Endothelial cell (in vitro differentiated cells): ENCODE data around the gene DCTN2. TPM values are rescaled to one million over a fixed set of nuclear protein-coding genes. Genes with fewer than 3 reads are reported as not detected.

Source experiments
- DNase-seq: peaks from one replicate; pipeline ENCODE4 v3.0.0; 2021; ENCODE audit warnings: low spot score
- H3K27ac Mint-ChIP-seq: one replicate; pipeline ENCODE4 v1.8.0; 2021; ENCODE audit warnings: mixed read lengths, inconsistent platforms; ENCODE audit not compliant: unreplicated experiment
- H3K27me3 Mint-ChIP-seq: one replicate; pipeline ENCODE4 v1.8.0; 2021; ENCODE audit warnings: mild to moderate bottlenecking, moderate library complexity, mixed read lengths, inconsistent platforms; ENCODE audit not compliant: unreplicated experiment
- H3K36me3 Mint-ChIP-seq: one replicate; pipeline ENCODE4 v1.8.0; 2021; ENCODE audit warnings: mild to moderate bottlenecking, low read depth, mixed read lengths, inconsistent platforms; ENCODE audit not compliant: unreplicated experiment
- H3K4me1 Mint-ChIP-seq: one replicate; pipeline ENCODE4 v1.8.0; 2021; ENCODE audit warnings: mild to moderate bottlenecking, mixed read lengths, inconsistent platforms; ENCODE audit not compliant: unreplicated experiment
- H3K4me3 Mint-ChIP-seq: one replicate; pipeline ENCODE4 v1.8.0; 2021; ENCODE audit warnings: mild to moderate bottlenecking, mixed read lengths, inconsistent platforms; ENCODE audit not compliant: unreplicated experiment
- H3K9me3 Mint-ChIP-seq: one replicate; pipeline ENCODE4 v1.8.0; 2021; ENCODE audit warnings: mixed read lengths, inconsistent platforms; ENCODE audit not compliant: unreplicated experiment
- CTCF ChIP-seq: fragments of 200-600 bp; sonication (generic); IDR thresholded peaks from one replicate; pipeline ENCODE4 v1.5.0; 2021; ENCODE audit warnings: antibody characterized with exemption; ENCODE audit not compliant: unreplicated experiment
- long read RNA-seq: library from polyadenylated mRNA; unstranded; transcript quantifications from one replicate; pipeline ENCODE4 v2.0.0, GENCODE V29; 2020; ENCODE audit not compliant: unreplicated experiment
- total RNA-seq: library from RNA; stranded (reverse); fragmentation: NEBNext Ultra II Directional; extraction: Animal tissue kit (Norgen Biotek cat#: 25700); gene quantifications from one replicate; pipeline ENCODE4 v1.2.1, GENCODE V29; 2021; ENCODE audit not compliant: unreplicated experiment

The DCTN2 gene
- total RNA-seq = 195 TPM
- long read RNA-seq, transcript DCTN2-209 (14 exons, 2,061 nt) = major isoform, 313 of 402 reads
- long read RNA-seq, partial matches to known transcripts = 7 of 402 reads
- long read RNA-seq, other reads (novel, unspliced or antisense) = 81 of 402 reads

DNA sequence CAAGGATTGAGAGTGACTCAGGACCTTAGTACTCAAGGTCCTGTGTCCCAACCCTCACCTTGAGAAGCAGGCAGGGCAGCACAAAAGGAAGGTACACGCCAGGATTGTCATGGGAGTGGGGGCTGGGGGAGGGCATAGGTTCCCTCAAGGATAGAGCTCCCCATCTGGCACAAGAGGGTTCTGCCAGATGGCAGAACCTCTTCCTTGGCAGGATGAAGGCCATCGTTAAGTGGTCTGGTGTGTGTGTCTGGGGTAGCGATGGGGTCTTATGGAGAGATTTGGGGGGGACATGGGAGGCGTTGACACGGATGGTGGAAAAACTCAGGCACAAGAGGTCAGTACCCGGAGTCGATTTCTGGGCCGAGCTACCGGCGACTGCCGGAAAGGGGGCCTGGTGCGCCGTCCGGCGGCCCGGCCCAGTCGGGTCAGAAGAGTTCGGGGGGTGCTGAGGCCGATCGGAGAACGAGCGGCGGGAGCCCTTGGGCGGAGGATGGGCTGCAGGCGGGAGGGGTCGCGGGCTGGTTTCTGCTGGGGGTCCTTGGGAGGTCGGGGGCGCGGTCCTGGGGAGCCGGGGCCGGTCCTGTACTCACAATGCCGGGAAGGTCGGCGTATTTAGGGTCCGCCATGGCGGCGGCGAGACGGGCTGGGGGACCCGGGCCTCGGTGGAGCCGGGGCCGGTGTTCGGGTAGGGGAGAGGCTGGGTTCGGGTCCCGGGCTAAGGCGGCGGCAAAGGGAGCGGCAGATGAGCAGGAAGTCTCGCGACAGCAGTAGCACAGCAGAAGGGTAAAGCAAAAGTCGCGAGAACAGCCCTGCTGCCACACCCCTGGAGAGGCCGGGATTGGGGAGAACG is at the start of gene DCTN2:
DCTN2 (minus strand) TSS at position 755 of the 850 bp plus-strand sequence; CDS start at position 626, 129 bp downstream.
- Mint-ChIP-seq H3K9me3 (no peaks in the 10 kb centered on the region), H3K27ac (peak within 1 kb of the TSS; percentile 97), H3K4me3 (peak within 1 kb of the TSS; percentile 100), H3K4me1 (peaks cover 26% of the 10 kb centered on the region), H3K36me3 (no peaks in the 10 kb centered on the region), H3K27me3 (peaks cover 13% of the 10 kb centered on the region)
- TF ChIP-seq CTCF = no peak
- DNase-seq = peak; percentile 89

DNA sequence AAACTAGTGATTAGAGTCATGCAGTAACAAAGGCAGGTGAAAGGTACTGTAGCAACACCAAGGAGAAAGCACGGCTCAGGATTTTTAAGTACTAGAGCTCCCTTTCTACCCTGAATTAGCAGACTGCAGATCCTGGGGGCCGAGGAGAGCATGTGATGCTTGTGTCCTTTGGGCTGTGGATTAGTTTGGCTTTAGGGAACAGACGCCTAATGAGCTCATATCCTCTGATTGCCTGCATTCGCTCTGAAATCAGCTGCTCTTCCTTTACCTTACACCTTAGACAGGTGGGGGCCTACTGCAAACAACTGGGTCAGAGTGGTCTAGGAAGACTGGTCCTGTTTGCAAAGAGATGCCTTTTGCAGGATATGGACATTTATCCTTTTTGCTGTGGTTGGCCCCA is 46.2 kb upstream of the DCTN2 start:
- Mint-ChIP-seq H3K27ac (no peak overlapping the region), H3K9me3 (no peaks in the 10 kb centered on the region), H3K27me3 (peaks cover 11% of the 10 kb centered on the region), H3K36me3 (peaks cover 20% of the 10 kb centered on the region), H3K4me3 (no peak overlapping the region), H3K4me1 (peaks cover 18% of the 10 kb centered on the region)
- no peak for DNase-seq
- TF ChIP-seq CTCF = no peak

DNA sequence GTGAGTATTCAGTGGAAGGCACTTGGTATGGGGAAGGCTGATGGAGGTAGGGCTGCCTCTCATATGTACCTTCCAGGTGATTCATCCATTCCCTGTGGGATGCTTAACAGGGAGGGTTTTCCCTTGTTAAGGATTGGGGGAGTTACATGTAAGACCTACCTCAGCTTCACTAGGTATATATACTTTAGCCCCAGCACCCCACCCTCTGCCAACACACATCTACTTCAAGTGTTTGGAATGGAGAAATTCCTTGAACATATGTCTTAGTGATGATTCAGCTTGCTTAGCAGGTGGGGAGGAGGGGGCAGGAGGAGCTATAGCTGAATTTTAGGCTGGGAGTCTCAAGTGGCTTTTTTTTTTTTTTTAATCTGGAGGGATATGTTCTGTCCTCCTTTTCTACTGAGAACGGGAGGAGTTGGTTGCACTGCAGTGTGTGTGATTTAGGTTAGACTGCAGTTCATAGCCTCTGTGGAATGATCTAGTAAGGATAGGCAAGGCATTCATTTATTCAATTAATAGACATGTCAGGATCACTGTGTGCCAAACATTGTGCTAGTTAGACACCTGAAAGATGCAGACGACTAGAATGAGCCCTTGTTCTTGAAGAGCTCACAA is 45.7 kb upstream of the DCTN2 start:
- peaks cover 18% of the 10 kb centered on the region for H3K36me3 Mint-ChIP-seq
- H3K27ac Mint-ChIP-seq = no peak overlapping the region
- H3K4me1 Mint-ChIP-seq = peaks cover 18% of the 10 kb centered on the region
- peaks cover 11% of the 10 kb centered on the region for H3K27me3 Mint-ChIP-seq
- DNase-seq = no peak
- H3K4me3 Mint-ChIP-seq = peak overlapping the region; percentile 95
- H3K9me3 Mint-ChIP-seq = no peaks in the 10 kb centered on the region
- no peak for TF ChIP-seq CTCF

DNA sequence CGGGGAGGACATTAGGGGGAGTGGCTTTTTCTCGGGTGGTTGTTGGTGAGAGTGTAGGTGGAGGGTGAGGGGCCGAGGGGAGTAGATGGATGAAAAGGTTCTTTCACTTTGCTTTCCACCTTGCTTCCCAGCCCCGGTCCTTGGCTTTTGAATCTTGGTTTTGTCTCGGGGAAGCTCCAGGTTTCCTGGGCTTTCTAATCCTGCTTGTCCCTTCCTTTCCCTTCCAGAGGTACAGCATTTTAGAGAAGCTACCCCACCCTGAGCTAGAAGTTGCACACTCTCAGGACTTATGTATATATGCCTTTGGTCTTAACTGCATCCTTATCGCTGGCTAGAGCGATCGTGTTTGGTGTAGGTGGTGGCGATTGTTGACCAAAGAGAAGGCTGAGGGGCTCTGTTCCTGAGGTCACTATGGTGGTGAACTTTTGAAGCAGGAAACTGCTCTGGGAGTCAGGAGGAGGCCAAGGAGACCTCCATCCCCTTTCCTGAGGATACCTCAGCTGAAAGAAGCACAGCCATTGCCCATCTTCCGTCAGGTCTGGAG is 44.9 kb upstream of the DCTN2 start:
- no peaks in the 10 kb centered on the region for H3K9me3 Mint-ChIP-seq
- H3K27ac Mint-ChIP-seq = peak overlapping the region; percentile 83
- peaks cover 13% of the 10 kb centered on the region for H3K36me3 Mint-ChIP-seq
- H3K4me3 Mint-ChIP-seq = peak overlapping the region; percentile 95
- H3K4me1 Mint-ChIP-seq = peaks cover 18% of the 10 kb centered on the region
- no peak for TF ChIP-seq CTCF
- peaks cover 11% of the 10 kb centered on the region for H3K27me3 Mint-ChIP-seq
- no peak for DNase-seq
